ENCODE results near the gene PRKCZ. TPM values are rescaled to one million over a fixed set of nuclear protein-coding genes. Genes with fewer than 3 reads are reported as not detected.
"Not testable (repeated sequence)": the region's sequence is repeated elsewhere in the genome, so short reads cannot be mapped to it uniquely, and the experiment has no call there.

The PRKCZ gene
- total and polyA plus RNA-seq, 2 experiments from 2014 or later: 1.4 to 2.8 TPM

DNA sequence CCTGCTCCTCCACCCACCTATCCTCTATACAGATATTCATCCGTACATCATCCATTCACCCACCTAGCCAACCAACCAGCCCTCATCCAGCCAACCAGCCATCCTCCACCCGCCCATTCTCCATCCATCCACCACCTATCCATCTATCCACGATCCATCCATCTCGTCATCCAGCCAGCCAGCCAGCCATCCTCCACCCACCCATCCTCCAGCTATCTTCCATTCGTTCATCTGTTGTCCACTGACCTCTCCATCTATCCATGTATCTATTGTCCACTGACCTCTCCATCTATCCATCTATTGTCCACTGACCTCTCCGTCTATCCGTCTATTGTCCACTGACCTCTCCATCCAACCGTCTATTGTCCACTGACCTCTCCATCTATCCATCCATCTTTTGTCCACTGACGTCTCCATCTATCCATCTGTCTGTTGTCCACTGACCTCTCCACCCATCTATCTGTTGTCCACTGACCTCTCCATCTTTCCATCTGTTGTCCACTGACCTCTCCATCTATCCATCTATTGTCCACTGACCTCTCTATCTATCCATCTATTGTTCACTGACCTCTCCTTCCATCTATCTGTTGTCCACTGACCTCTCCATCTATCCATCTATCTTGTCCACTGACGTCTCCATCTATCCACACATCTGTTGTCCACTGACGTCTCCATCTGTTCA, 96.8 kb downstream of the PRKCZ start:
- H2AFZ ChIP-seq: no peak overlapping the region
- H3K9me3 ChIP-seq (ENCODE audit: low read depth): no peaks in the 10 kb centered on the region
- H3K4me3 ChIP-seq: no peak overlapping the region
- H3F3A ChIP-seq (ENCODE audit: insufficient read depth): no peaks in the 10 kb centered on the region
- no peak overlapping the region for H3K4me2 ChIP-seq (ENCODE audit: unreplicated experiment)
- no peaks in the 10 kb centered on the region for H4K20me1 ChIP-seq (ENCODE audit: insufficient read depth)
- in situ Hi-C loops (cut with MboI): no loop called here
- 59 to 63% methylated on average over 11 of the region's 11 CpGs for WGBS, 2 experiments (ENCODE audit: low coverage in 1 of 2, low lambda C conversion rate in 2 of 2, missing lambda C conversion rate in 2 of 2)
- no peak for TF ChIP-seq EZH2 (IDR thresholded peaks at IDR 0.05; ENCODE audit: insufficient read depth, poor library complexity, severe bottlenecking)
- TF ChIP-seq EZH2phosphoT487 (IDR thresholded peaks at IDR 0.05; ENCODE audit: insufficient read depth, low read depth): no peak
- no peak overlapping the region for H3K9ac ChIP-seq
- H3K27ac ChIP-seq: no peak overlapping the region
- no peaks in the 10 kb centered on the region for H3K4me1 ChIP-seq (ENCODE audit: insufficient read depth)
- DNase-seq: no peak
- H3K9me2 ChIP-seq (ENCODE audit: insufficient read depth): no peaks in the 10 kb centered on the region
- no peaks in the 10 kb centered on the region for H3K79me2 ChIP-seq (ENCODE audit: insufficient read depth)
- no peaks in the 10 kb centered on the region for H3K36me3 ChIP-seq (ENCODE audit: low read depth)
- no peaks in the 10 kb centered on the region for H3K27me3 ChIP-seq (replicated peaks; ENCODE audit: insufficient read depth)

- H3K79me2 ChIP-seq (ENCODE audit: insufficient read depth); H3K4me3 ChIP-seq; H3K27me3 ChIP-seq (replicated peaks; ENCODE audit: insufficient read depth); in situ Hi-C loops (cut with MboI); H3K27ac ChIP-seq; DNase-seq; H4K20me1 ChIP-seq (ENCODE audit: insufficient read depth); H3K9me3 ChIP-seq (ENCODE audit: low read depth); H3K9me2 ChIP-seq (ENCODE audit: insufficient read depth); H3K4me2 ChIP-seq (ENCODE audit: unreplicated experiment); H3K36me3 ChIP-seq (ENCODE audit: low read depth); H3K9ac ChIP-seq; H3F3A ChIP-seq (ENCODE audit: insufficient read depth); H3K4me1 ChIP-seq (ENCODE audit: insufficient read depth); H2AFZ ChIP-seq: not testable (repeated sequence)
- 74 to 82% methylated on average over 5 of the region's 5 CpGs for WGBS, 2 experiments (ENCODE audit: low coverage in 1 of 2, low lambda C conversion rate in 2 of 2, missing lambda C conversion rate in 2 of 2)
Observed at GRCh38 chr1:2147869-2148268, 97.7 kb downstream of the PRKCZ start.

DNA sequence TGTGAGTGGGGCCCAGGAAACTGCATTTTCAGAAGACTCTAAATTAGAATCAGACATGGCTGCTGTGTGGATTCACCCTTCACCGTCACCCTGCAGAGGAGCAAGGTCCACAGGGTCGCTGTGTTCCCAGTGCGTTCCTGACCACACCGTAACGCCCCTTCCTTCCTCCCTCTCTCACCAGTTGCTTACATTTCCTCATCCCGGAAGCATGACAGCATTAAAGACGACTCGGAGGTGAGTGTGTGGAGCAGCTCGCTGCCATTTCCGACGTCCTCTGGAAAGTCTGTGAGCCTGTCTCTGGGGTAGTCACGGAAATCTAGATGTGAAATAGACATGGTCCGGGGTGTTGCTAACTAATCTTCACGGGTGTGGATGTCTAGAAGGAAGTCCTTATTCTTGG, 98.5 kb downstream of the PRKCZ start:
- TF ChIP-seq EZH2phosphoT487 (IDR thresholded peaks at IDR 0.05; ENCODE audit: insufficient read depth, low read depth) (no peak), EZH2 (IDR thresholded peaks at IDR 0.05; ENCODE audit: insufficient read depth, poor library complexity, severe bottlenecking) (no peak)
- H4K20me1 ChIP-seq (ENCODE audit: insufficient read depth): no peaks in the 10 kb centered on the region

DNA sequence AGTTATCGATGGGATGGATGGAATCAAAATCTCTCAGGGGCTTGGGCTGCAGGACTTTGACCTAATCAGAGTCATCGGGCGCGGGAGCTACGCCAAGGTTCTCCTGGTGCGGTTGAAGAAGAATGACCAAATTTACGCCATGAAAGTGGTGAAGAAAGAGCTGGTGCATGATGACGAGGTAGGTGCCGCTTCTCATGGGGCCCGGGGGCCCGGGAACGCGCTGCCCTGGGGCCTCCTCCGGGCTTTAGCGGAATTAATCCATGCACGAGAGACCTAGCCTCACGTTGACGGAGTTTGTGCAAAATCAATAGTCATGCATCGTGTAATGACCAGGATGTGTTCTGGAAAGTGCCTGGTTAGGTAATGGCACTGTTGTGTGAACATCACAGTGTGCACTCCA, 100.6 kb downstream of the PRKCZ start:
- Histone ChIP-seq H3F3A (ENCODE audit: insufficient read depth) (no peaks in the 10 kb centered on the region), H3K4me2 (ENCODE audit: unreplicated experiment) (no peak overlapping the region), H3K36me3 (ENCODE audit: low read depth) (no peaks in the 10 kb centered on the region), H3K9ac (no peak overlapping the region), H2AFZ (no peak overlapping the region), H4K20me1 (ENCODE audit: insufficient read depth) (no peaks in the 10 kb centered on the region), H3K4me1 (ENCODE audit: insufficient read depth) (no peaks in the 10 kb centered on the region), H3K27ac (no peak overlapping the region), H3K9me3 (ENCODE audit: low read depth) (no peaks in the 10 kb centered on the region), H3K79me2 (ENCODE audit: insufficient read depth) (no peaks in the 10 kb centered on the region), H3K4me3 (no peak overlapping the region), H3K9me2 (ENCODE audit: insufficient read depth) (no peaks in the 10 kb centered on the region), H3K27me3 (replicated peaks; ENCODE audit: insufficient read depth) (no peaks in the 10 kb centered on the region)
- WGBS, 2 experiments (ENCODE audit: low coverage in 1 of 2, low lambda C conversion rate in 2 of 2, missing lambda C conversion rate in 2 of 2): 74% methylated on average over 19 of the region's 19 CpGs
- DNase-seq: no peak
- in situ Hi-C loops (cut with MboI): no loop called here
- TF ChIP-seq EZH2phosphoT487 (IDR thresholded peaks at IDR 0.05; ENCODE audit: insufficient read depth, low read depth) (no peak), EZH2 (IDR thresholded peaks at IDR 0.05; ENCODE audit: insufficient read depth, poor library complexity, severe bottlenecking) (no peak)

More for the DNA sequence above, 98.5 kb downstream of the PRKCZ start:
- in situ Hi-C loops (cut with MboI): no loop called here
- Histone ChIP-seq H3K9ac (no peak overlapping the region), H3K27me3 (replicated peaks; ENCODE audit: insufficient read depth) (no peaks in the 10 kb centered on the region), H3K4me2 (ENCODE audit: unreplicated experiment) (no peak overlapping the region), H3K79me2 (ENCODE audit: insufficient read depth) (no peaks in the 10 kb centered on the region), H3K27ac (no peak overlapping the region), H3K9me3 (ENCODE audit: low read depth) (no peaks in the 10 kb centered on the region), H3K4me1 (ENCODE audit: insufficient read depth) (no peaks in the 10 kb centered on the region), H3K4me3 (no peak overlapping the region), H3F3A (ENCODE audit: insufficient read depth) (no peaks in the 10 kb centered on the region), H2AFZ (no peak overlapping the region), H3K9me2 (ENCODE audit: insufficient read depth) (no peaks in the 10 kb centered on the region), H3K36me3 (ENCODE audit: low read depth) (no peaks in the 10 kb centered on the region)
- WGBS, 2 experiments (ENCODE audit: low coverage in 1 of 2, low lambda C conversion rate in 2 of 2, missing lambda C conversion rate in 2 of 2): 53 to 64% methylated on average over 14 of the region's 14 CpGs
- DNase-seq: no peak

DNA sequence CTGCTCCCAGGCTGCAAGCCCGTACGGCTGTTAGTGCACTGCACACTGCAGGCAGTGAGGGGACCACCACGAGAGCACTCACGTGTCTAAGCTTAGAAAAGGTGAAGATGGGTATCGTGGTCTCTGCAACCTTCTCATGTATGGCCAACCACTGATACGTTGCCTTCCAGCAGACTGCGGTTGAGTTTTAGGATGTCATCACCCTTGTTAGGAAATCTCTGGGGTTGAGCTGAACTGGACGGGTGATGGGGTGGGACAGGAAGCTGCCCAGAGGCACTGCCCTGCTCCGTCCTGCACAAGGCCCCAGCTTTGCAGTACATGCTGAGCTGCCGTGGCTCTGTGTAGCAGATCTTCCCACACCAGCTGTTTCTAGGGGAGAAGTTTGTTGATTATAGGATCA, 101.0 kb downstream of the PRKCZ start:
- H3K27ac ChIP-seq: no peak overlapping the region

More for the DNA sequence above, 101.0 kb downstream of the PRKCZ start:
- Histone ChIP-seq H2AFZ (no peak overlapping the region), H3K4me1 (ENCODE audit: insufficient read depth) (no peaks in the 10 kb centered on the region), H3K4me3 (no peak overlapping the region), H4K20me1 (ENCODE audit: insufficient read depth) (no peaks in the 10 kb centered on the region), H3K36me3 (ENCODE audit: low read depth) (no peaks in the 10 kb centered on the region), H3K79me2 (ENCODE audit: insufficient read depth) (no peaks in the 10 kb centered on the region), H3K9me3 (ENCODE audit: low read depth) (no peaks in the 10 kb centered on the region), H3F3A (ENCODE audit: insufficient read depth) (no peaks in the 10 kb centered on the region), H3K27me3 (replicated peaks; ENCODE audit: insufficient read depth) (no peaks in the 10 kb centered on the region), H3K9me2 (ENCODE audit: insufficient read depth) (no peaks in the 10 kb centered on the region), H3K9ac (no peak overlapping the region), H3K4me2 (ENCODE audit: unreplicated experiment) (no peak overlapping the region)
- no peak for DNase-seq
- WGBS, 2 experiments (ENCODE audit: low coverage in 1 of 2, low lambda C conversion rate in 2 of 2, missing lambda C conversion rate in 2 of 2): 55 to 60% methylated on average over 10 of the region's 10 CpGs
- in situ Hi-C loops (cut with MboI): no loop called here
- TF ChIP-seq EZH2 (IDR thresholded peaks at IDR 0.05; ENCODE audit: insufficient read depth, poor library complexity, severe bottlenecking): no peak
- TF ChIP-seq EZH2phosphoT487 (IDR thresholded peaks at IDR 0.05; ENCODE audit: insufficient read depth, low read depth): no peak

Measured in GM23248 (cell line).